Stimulated activated naive CD8-positive, alpha-beta T cell treated with anti-CD3 and anti-CD28 coated beads, Interleukin-15, Interleukin-2, amounts not matched to agents 100 U/mL and 50 U/mL, for 24 hours (primary cell): ENCODE data around the gene TXN.
"Not testable (repeated sequence)": the region's sequence is repeated elsewhere in the genome, so short reads cannot be mapped to it uniquely, and the experiment has no call there.

Experiments
- ATAC-seq: fragments of 150-1000 bp; cut with Tn5 transposase; one replicate; pipeline ENCODE4 v1.10.0; 2021
- DNase-seq: peaks from one replicate; pipeline ENCODE4 v3.0.0; 2021

Gene TXN

DNA sequence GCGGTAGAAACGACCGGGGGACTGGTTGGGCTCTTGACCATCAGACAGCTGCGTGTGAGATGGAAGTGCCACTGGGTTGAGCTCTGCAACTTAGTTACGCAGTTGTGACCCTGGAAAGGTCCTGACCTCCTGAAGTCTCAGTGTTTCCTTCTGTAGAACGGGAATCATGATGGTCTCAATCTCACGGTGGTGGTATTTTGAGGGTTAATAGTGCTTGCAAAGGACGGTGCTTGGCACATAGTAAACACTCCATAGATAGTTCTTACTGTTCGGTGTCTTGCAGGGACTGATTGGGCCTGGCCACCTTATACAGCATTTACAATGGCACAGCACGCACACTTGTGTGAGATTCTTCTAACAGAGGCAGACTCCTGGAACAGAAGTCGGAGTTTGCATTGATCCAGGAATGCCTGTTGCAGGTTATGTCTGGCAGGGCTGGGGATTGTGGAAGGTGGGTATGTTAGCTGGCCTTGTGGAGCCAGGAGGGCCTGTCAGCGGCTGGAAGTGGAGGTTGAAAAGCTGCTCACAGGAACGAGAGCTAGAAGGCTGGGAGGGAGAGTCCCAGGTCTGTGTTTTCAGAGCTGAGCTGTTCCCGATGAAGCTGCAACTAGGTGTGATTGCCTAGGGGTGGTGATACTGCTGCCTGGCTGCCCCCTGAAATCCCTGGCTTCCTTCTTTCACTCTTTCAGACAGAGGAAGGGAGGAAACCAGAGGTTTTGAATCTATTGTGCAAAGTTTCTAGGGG is 962 bp upstream of the TXN start:
- ATAC-seq (no peak), DNase-seq (peak; percentile 16)

DNA sequence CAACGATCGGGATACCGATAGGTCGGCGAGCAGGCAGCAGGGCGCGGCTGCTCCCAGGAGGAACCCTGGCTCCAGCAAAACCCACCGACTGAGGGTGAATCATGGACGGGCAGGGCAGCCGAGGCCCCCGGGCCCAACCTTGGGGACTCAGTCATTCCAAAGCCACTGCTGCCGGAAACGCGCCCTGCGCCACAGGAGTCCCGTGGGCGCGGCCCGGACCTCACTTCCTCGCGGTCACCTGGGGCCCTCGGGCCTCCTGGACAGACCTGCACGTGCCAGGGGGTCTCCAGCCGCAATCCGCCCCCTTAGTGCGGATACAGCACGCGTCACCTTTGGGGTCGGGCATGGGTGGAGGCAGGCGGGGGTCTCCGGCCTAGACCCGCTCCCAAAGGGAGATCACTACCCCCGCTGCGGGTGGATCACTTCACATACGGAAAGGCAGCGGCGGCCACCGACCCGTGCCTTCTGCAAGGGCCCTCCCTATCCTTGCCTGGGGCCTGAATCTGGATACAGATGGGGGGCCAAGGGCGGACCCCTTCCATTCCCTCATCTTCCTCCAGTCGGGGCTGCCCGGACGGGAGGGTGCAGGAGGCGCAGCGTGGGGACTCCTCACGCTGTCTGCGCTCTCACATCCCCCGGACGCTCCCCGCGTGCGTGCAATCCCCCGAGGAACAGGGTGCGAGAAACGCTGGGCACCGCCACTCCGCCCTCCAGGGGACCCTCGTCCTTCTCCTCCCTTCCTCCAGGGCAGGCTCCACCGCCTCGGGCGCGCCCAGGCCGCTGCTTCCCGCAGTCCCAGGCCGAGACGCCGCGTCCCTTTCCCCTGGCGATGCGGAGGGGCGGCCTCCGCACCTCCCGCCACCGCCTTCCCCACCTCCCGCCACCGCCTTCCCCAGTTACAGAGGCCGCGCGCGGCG is 586 bp downstream of the TXN start:
- DNase-seq, result peak; percentile 69
- peak; percentile 31 for ATAC-seq

DNA sequence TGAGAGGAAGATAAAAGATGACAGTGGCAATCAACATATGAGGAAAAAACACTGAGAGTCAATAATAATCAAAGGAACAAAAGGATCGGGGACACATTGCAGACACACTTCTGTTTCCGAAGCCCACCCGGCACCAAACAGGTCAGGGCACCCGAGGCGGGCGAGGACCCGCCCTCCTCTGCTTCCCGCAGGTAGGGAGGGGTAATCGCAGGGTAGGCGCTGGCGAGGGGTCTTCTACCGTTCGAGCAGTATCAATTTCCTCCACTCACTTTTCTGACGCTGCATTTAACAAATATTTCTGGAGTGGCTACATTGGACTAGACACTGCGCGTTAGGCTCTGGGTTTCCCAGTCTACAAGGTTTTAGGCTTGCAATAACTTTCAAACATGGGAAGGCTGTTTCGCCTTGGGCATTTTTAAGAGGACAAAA is 1.3 kb downstream of the TXN start:
- ATAC-seq (no peak), DNase-seq (no peak)

DNA sequence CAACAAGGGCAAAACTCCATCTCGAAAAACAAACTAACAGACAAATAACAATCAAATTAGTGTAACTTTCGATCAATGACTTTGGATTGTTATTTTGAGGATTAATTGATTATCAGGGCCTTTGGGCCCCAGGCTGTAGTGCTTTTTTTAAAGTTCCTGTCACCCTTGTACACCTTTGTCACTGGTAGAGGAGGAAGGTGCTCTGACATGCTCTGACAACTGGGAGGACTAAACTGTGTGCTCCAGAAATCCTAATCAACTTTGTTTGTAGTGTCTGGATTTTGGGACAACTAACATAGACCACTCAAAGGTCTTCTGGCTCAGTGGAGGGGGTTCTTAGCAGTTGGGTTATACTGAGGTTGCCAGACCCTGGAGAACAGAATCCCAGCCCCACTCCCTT is 1.8 kb downstream of the TXN start:
- ATAC-seq (no peak), DNase-seq (no peak)

DNA sequence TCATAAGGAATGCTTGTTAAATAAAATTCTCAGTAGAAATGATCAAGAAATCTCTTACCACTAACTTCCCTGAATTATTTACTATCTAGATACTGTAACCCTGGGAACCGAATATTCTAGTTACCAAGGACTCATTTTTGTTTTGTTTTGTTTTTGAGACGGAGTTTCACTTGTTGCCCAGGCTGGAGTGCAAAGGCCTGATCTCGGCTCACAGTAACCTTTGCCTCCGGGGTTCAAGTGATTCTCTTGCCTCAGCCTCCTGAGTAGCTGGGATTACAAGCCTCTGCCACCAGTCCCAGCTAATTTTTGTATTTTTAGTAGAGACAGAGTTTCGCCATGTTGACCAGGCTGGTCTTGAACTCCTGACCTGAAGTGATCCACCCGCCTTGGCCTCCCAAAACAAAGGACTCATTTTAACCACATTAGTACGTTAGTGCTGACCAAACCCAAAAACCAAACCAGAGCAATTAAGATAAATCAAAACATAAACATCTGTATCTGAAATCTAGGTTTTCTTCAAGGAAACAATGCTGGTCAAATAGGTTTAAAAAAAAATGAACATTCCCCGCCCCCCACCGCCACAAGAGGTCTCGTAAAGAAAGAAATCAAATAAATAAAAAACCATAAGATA is 3.7 kb downstream of the TXN start:
- DNase-seq (no peak), ATAC-seq (no peak)

DNA sequence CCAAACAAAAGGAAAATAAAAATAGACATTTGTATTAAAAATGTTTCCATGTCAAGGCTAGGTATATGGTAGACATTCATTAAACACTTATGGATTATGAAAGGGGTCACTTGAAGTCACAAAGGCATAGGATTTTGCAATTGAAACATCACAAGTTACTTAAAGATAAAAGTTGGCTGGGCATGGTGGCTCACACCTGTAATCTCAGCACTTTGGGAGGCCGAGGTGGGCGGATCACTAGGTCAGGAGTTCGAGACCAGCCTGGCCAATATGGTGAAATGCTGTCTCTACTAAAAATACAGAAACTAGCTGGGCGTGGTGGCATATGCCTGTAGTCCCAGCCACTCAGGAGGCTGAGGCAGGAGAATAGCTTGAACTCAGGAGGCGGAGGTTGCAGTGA is 4.5 kb downstream of the TXN start:
- DNase-seq, ATAC-seq: not testable (repeated sequence)

DNA sequence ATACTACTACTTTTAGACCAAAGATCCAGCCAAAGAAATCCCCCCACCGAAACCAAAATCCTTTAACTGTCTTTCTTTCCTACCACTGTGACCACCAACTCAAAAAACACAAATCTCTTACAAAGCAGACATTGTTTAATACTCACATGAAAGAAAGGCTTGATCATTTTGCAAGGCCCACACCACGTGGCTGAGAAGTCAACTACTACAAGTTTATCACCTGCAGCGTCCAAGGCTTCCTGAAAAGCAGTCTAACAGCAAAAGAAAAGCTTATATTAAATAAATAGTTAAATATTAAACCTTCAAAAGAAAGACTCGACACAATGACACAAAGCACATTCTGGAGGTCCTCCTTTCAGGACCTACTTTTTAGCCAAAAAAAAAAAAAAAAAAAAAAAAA is 5.1 kb downstream of the TXN start:
- ATAC-seq (no peak), DNase-seq (no peak)

DNA sequence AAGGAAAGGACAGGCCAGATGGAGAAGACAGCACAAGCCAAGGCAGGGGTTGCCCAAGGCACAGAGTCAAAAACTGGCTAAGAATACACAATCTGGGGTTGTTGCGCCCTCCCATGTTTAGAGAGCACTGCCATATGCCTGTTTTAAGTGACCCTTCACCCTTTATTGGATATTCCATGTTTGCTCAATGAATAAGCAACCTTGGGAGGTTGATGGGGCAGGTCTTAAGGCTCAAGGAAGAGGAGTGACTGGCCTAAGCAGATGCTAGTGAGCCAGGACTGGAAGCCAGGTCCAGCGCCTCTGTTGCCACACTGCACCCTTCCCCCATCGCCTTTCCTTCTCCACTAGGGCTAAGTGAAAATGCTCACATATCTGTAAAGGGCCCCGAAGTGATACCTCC is 6.7 kb downstream of the TXN start:
- ATAC-seq (no peak), DNase-seq (no peak)

DNA sequence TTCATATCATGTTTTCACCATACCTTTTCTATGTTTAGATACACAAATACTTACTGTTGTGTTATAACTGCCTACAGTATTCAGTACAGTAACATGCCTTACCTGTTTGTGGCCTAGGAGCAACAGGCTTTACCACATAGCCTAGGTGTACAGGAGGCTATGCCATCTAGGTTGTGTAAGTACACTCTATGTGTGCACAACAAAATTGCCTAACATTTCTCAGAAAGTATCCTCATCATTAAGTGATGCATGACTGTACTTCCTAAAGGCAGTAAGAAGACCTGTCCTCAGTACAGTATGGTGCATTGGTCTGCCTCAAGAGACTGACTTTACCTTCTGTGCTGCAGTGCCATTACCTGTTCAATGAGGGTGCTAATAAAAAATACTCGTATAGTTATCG is 7.9 kb downstream of the TXN start:
- no peak for DNase-seq
- no peak for ATAC-seq

DNA sequence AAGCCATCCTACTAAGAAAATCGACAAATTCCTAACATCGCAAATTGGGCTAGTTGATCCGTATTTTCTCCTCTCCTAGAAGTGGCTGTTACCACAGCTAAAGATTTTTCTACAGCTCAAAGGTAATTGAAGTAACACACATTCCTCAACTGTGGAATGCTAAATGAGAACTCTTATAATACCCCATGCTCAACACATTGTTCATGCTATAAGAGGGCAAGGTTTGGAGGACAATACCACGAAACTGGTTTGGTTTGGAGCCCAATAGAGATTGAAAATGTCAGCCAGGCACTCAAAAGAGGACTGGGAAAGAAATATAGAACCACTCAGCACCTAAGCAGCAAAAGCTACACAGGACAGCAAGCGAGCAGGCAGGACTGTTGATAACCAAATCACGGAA is 10.1 kb downstream of the TXN start:
- no peak for DNase-seq
- no peak for ATAC-seq

DNA sequence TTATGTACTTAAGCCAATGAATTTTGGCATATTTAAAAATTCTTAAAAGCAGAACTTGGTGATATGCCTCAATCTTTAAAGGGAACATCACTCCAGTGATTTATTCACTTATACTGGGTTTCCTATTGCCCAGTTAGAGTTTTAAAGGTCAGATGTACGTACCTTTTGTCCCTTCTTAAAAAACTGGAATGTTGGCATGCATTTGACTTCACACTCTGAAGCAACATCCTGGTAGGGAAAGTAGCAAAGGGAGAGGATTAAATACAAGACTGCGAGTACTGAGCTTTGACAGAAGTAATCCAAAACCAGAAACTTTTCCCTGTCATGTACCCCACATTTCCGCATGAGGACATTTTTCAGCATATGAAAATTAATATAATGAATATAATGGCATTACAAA is 11.7 kb downstream of the TXN start:
- DNase-seq, result no peak
- no peak for ATAC-seq

DNA sequence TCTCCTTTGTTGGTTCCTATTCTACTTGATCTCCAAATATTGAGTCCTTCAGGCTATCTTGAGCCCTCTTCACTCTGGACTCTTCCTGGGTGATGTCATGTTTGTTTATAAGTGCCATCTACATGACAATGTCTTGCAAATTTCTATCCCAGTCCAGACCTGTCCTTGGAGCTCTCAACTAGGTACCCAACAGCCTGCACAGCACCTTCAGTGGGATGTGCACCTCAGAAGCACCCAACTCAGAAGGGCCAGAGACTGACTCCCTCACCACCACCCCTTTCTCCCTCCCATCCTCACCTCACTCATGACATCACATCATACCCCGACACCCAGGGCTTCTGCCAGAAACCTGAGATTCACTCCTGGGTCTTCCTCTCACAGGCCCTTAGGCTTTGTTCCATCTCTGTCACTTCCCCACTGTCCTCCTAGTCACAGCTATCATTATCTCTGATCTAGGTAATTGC is 14.4 kb downstream of the TXN start:
- ATAC-seq (peak; percentile 28), DNase-seq (no peak)

DNA sequence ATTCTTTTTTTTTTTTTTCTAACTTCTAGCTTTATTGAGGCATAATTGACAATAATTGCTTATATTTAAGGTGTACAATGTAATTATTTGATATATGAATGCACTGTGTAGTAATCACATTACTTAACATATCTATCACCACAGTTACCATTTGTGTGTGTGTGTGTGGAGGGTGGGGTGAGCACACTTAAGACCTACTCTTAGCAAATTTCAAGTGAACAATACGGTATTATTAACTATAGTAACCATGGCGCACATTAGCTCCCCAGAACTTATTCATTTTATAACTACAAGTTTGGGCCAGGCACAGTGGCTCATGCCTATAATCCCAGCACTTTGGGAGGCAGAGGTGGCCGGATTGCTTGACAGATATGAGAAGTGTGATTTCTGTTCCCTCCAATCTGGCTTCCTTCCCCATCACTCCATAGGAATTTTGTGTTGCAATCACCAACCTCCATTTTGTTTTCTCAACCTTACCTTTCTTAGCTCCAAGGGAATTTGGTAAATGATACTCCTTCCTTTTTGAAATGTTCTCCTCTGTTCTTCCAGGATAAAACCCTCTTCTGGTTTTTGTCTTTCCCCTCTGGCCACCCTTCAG is 14.9 kb downstream of the TXN start:
- DNase-seq, result no peak
- no peak for ATAC-seq

DNA sequence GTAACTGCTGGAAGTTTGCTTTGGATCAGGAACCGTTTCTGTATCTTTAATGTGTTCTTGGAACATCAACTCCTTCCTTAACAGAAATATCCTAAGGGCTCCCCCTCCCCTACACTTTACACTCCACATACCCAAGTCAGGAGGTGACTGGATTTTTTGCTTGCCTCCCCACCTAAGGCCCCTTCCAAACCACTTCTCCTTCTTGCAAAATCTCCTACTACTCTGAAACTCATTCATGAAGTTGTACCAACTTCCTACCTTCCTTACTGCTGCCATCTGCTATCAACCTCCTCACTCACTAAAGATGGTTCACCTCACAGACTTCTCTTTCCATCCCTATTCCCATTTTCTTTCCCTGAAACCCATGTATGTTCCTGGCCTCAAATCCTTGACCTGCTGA is 16.1 kb downstream of the TXN start:
- no peak for ATAC-seq
- no peak for DNase-seq

DNA sequence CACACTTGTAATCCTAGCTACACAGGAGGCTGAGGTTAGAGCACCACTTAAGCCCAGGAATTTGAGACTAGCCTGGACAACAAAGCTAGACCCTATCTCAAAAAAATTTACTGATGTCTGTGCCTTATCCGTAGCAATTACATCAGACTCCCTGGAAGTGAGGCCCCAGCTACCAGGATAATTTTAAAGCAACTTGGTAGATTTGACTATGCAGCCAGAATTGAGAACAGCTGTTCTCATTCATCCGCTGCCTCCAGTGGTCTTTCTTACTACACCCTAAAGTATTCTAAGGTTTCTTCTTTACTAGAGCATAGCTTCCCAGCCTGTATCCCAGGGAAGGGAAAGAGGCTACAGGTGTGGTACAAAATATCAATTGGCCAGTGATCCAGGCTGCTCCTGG is 28.0 kb downstream of the TXN start:
- DNase-seq (no peak), ATAC-seq (no peak)

DNA sequence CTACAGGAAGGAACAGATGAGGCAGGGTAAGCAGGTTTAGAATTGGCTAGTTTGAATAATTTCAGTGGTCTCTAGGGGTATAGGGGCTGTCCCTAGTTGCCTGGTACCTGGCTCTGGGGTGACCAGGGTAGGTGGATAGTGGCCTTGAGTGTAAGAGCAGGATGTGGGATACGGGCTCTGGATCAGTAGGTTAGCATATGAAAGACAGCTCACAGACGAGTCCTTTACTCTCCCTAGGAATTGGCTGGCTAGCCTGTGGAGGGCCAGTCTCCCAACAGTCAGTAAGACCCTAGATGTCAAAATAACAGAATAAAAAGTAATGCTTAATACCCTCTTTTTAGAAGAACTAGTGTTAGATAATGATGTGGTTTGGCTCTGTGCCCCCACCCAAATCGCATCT is 31.7 kb downstream of the TXN start:
- ATAC-seq, result no peak
- DNase-seq, result no peak

DNA sequence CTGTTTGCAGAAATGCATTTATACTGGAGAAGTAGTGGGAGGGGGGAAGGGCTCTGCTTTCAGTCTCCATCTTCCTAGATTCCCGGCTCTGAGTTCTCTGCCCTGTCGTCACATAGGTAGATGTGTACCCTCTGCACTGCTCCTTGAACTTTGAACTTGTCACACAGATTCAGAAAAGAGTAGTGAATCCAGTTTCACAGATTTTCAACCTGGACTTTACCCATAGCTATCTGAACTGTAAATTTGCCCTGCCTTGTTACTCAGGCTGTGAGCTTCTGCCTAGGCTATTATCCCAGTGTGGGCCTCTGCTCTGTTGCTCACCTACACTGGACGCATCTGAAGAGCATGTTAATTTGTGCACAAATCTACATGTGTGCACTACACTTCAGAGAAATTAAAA is 35.5 kb downstream of the TXN start:
- DNase-seq, result no peak
- no peak for ATAC-seq

DNA sequence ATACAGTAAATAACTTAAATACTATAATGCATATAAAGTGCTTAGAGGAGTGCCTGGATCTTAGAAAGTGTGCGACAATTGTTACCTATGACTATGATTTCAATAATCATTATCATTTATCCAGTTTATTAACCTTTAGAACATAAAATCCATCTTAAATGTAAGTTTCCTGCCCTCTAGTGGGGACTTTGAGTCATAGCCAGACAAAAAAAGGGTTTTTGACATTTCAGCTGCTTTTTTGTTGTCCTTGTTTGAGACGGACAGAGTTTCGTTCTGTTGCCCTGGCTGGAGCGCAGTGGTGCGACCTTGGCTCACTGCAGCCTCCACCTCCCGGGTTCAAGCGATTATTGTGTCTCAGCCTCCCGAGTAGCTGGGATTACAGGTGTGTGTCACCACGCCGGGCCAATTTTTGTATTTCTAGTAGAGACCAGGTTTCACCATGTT is 38.6 kb downstream of the TXN start:
- DNase-seq, result no peak

DNA sequence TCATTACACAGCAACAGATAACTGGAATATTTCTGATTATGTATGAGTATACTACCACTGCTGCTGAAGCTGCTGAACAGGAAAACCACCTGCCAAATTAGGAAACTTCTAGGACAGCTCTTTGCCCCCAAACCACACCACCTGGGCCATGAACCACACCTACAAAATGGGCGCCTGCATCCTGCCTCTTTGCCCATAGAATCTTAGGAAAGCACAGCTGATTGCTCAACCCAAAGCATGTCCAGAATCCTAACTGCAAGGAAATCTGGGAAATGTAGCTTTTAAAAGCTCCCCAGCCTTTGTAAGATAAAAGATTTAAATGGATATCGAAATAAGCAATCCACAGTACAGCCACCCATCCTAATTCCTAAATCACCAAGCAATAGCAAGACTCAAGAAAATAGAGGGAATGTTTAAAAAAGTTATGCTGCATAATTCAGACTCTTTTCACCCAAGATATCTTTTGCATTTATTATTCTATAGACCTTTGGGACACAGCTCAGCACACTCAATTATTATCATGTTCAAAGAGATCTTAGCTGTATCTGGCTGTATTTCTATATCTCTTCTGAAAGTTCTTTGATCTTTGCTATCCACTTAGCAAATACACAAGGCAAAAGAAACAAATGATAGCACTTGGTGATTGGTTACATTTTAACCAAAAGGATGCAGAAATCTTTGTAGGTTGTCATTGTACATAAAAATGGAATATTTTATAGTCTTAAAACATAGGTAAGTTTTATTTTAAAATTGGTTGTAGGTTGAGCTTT is 41.5 kb downstream of the TXN start:
- ATAC-seq (no peak), DNase-seq (no peak)

More for the DNA sequence above, 38.6 kb downstream of the TXN start:
- no peak for ATAC-seq

DNA sequence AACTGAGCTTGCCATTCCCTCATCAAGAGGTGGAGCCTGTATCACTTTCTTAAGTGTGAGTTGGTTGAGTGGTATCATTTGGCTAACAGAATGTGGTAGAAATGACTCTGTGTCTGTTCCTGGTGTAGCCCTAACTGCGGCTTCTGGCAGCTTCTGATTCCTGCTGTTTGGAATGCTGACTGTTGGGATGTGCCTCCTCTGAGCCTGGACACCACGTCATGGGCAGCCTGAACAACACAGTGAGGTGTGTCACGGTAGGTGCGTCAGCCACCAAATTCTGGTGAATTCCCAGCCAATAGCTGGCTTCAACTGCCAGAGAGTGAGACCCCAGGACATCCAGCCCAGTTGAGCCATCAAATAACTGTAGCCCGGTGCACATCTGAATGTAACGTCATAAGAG is 42.2 kb downstream of the TXN start:
- ATAC-seq (no peak), DNase-seq (no peak)

DNA sequence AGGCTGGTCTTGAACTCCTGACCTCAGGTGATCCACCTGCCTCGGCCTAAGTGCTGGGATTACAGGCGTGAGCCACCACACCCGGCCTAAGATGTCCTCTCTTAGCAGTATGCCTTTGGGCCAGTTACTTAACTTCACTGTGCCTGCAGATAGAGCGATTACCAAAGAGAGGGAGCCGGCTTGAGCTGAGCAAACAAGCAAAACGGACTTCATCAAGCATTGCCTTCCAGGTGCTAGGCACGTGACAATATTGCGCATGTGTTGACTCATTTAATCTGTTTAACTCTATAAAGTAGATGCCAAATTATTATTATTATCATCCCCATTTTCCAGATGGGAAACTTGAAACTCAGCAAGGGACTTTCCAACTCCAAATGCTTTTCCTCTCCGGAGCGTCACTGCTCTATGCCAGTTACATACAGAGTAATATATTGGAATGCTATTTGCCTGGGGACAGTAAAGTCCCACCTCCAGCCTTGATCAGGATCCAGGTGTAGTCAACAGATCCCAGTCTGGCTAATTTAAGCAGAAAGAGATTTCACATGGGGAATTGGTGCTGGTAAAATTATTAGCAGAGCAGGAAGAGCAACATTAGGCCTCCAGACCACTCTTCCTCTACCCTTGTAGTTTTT is 42.8 kb downstream of the TXN start:
- DNase-seq (no peak), ATAC-seq (no peak)
